ENCODE results near the gene TMEM72. TPM values are rescaled to one million over a fixed set of nuclear protein-coding genes. Genes with fewer than 3 reads are reported as not detected.

TMEM72 gene
- total RNA-seq, 1 experiment from 2014 or later: not detected

DNA sequence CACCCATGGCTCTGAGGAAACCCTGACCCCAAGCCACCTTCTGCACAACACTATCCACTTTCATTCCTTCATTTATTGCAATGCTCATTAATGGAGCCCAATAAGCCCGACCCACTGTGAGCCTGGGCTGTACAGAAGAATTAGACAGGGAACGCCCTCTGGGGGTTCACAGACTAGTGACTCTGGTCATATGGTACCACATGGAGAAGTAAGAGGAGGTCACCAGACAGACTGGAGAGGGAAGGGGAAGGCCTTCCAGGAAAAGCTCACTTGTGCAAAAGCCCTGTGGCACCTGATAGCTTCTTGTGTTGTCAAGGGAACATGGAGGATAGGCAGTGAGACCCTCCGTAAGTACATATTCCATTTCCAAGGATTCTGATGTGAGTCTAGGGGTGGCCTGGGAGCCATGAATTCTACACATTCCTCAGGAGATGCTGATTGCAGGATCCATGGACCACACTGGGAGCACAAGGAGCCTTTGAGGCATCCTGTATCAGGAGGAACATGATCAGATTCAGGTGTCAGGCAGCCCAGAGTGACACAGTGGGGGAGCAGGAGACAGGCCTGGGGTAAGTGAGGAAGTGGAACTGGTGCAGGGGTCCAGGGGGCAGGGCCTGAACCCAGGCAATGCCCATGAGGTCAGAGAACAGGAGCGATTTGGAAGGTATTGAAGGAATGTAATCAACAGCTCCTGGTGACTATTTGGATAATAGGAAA is 19.9 kb downstream of the TMEM72 start:
- no peak overlapping the region for H3K27ac ChIP-seq (ENCODE audit: insufficient read length, low read depth, low read length)
- H3K23ac ChIP-seq (ENCODE audit: insufficient read length, low read depth, low read length): no peak overlapping the region
- WGBS (ENCODE audit: extremely low coverage, insufficient read length, low lambda C conversion rate): no CpG with 5 or more reads among the region's 4 CpGs
- no peaks in the 10 kb centered on the region for H3K27me3 ChIP-seq (ENCODE audit: insufficient read depth, low read length)
- no peaks in the 10 kb centered on the region for H3K36me3 Mint-ChIP-seq (ENCODE audit: insufficient read depth in 1 of 3, low read depth in 3 of 3)
- no peaks in the 10 kb centered on the region for H3K79me2 ChIP-seq (ENCODE audit: insufficient read depth, low read length)
- no peak overlapping the region for H3T11ph ChIP-seq (ENCODE audit: low read length)
- H3K9me3 Mint-ChIP-seq: no peaks in the 10 kb centered on the region; a peak in 1 of 5 replicates
- H3K9me3 ChIP-seq (ENCODE audit: control insufficient read depth, low read depth, low read length): no peaks in the 10 kb centered on the region
- no peak overlapping the region for H2BK12ac ChIP-seq (ENCODE audit: insufficient read length, low read depth, low read length)
- H4K20me1 ChIP-seq (ENCODE audit: control insufficient read depth, insufficient read depth, insufficient read length): no peaks in the 10 kb centered on the region
- H2BK20ac ChIP-seq (ENCODE audit: low read depth, low read length, poor library complexity, severe bottlenecking): no peak overlapping the region
- TF ChIP-seq, protein P1, sequence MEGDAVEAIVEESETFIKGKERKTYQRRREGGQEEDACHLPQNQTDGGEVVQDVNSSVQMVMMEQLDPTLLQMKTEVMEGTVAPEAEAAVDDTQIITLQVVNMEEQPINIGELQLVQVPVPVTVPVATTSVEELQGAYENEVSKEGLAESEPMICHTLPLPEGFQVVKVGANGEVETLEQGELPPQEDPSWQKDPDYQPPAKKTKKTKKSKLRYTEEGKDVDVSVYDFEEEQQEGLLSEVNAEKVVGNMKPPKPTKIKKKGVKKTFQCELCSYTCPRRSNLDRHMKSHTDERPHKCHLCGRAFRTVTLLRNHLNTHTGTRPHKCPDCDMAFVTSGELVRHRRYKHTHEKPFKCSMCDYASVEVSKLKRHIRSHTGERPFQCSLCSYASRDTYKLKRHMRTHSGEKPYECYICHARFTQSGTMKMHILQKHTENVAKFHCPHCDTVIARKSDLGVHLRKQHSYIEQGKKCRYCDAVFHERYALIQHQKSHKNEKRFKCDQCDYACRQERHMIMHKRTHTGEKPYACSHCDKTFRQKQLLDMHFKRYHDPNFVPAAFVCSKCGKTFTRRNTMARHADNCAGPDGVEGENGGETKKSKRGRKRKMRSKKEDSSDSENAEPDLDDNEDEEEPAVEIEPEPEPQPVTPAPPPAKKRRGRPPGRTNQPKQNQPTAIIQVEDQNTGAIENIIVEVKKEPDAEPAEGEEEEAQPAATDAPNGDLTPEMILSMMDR (conservative IDR thresholded peaks at IDR 0.05): no peak
- no peak overlapping the region for H2BK120ac ChIP-seq (ENCODE audit: low read depth, low read length, poor library complexity, severe bottlenecking)
- no peak overlapping the region for H3K14ac ChIP-seq (ENCODE audit: insufficient read depth, low read length)
- no peak overlapping the region for H4K8ac ChIP-seq (replicated peaks; ENCODE audit: insufficient read length, low read depth, low read length)
- no peak overlapping the region for H3K9ac ChIP-seq (ENCODE audit: extremely low read depth, insufficient read length, low read length)
- H3K79me1 ChIP-seq (ENCODE audit: insufficient read depth, low read depth, low read length, poor library complexity, severe bottlenecking): no peaks in the 10 kb centered on the region
- no peak overlapping the region for H3K4me2 ChIP-seq (ENCODE audit: insufficient read depth, insufficient read length, low read length)
- H3K56ac ChIP-seq (ENCODE audit: insufficient read length, low read depth, low read length): no peak overlapping the region
- H3K18ac ChIP-seq (ENCODE audit: insufficient read length, low read depth, low read length): no peak overlapping the region
- H2AFZ ChIP-seq (ENCODE audit: low read length): no peak overlapping the region
- no peaks in the 10 kb centered on the region for H3K23me2 ChIP-seq (ENCODE audit: insufficient read length, low read depth, low read length, poor library complexity, severe bottlenecking)
- H3K4me1 ChIP-seq (ENCODE audit: insufficient read depth, low read length): no peaks in the 10 kb centered on the region; the same call in 1 of the 2 replicates
- H2BK5ac ChIP-seq (ENCODE audit: insufficient read length, low read length): no peak overlapping the region
- no peak overlapping the region for H4K91ac ChIP-seq (ENCODE audit: insufficient read length, low read depth, low read length)
- no peak overlapping the region for H3K4me3 Mint-ChIP-seq
- no peak overlapping the region for H2BK15ac ChIP-seq (ENCODE audit: low read depth, low read length)
- H3K27ac Mint-ChIP-seq: no peak overlapping the region; a peak in 1 of 7 replicates
- no peak overlapping the region for H4K5ac ChIP-seq (ENCODE audit: insufficient read length, low read depth, low read length)
- H3K4ac ChIP-seq (ENCODE audit: low read depth, low read length): no peak overlapping the region
- DNase-seq: peak; percentile 10
- H3K27me3 Mint-ChIP-seq (ENCODE audit: low read depth): peaks cover 15% of the 10 kb centered on the region
- H3K4me1 Mint-ChIP-seq: peaks cover 0 to 8% of the 10 kb centered on the region in 2 experiments; a peak in 3 of 4 replicates
- no peak overlapping the region for H2AK5ac ChIP-seq (ENCODE audit: insufficient read length, low read length)

Measured in H9 (cell line).